Hepatocyte (in vitro differentiated cells): ENCODE measurements around the gene SLC15A3.

Experiments used
- CTCF ChIP-seq: fragments of 200-600 bp; sonication (generic); IDR thresholded peaks from 2 replicates; pipeline ENCODE4 v1.5.1; 2016; ENCODE audit warnings: antibody characterized with exemption, mild to moderate bottlenecking; ENCODE audit not compliant: poor library complexity
- EZH2 ChIP-seq: fragments of 200-600 bp; sonication (generic); IDR thresholded peaks from 2 replicates; pipeline ENCODE4 v1.6.1; 2016; ENCODE audit warnings: antibody characterized with exemption, mild to moderate bottlenecking, borderline replicate concordance

GRCh38 chr11:60985501-60985900 is 33.5 kb upstream of the SLC15A3 start:
- TF ChIP-seq EZH2 (no peak), CTCF (no peak)
